ENCODE measurements around the gene CD180. TPM values are rescaled to one million over a fixed set of nuclear protein-coding genes. Genes with fewer than 3 reads are reported as not detected.

CD180 gene
- total and polyA plus RNA-seq, 2 donors (not counting 3 experiments of a cell fraction or from before 2014, with no cell fraction given), result not detected

GRCh38 chr5:67190861-67191260 lies 5.7 kb downstream of the CD180 start:
- Histone ChIP-seq H3K9me1 (replicated peaks; ENCODE audit: control insufficient read depth, extremely low read depth, insufficient read depth, low read length) (no peaks in the 10 kb centered on the region), H3K27ac (ENCODE audit: insufficient read depth, low read depth, low read length) (no peak overlapping the region), H3K79me2 (ENCODE audit: control insufficient read depth, insufficient read depth, low read length) (no peaks in the 10 kb centered on the region), H3K4me1 (ENCODE audit: control insufficient read depth, extremely low read depth, insufficient read depth, low read length) (no peaks in the 10 kb centered on the region), H3K4me2 (ENCODE audit: insufficient read depth, low read length) (no peak overlapping the region), H3K4me3 (replicated peaks in 1 of 3; ENCODE audit: insufficient read depth in 1 of 3, low read depth in 1 of 3, low read length in 3 of 3) (no peak overlapping the region), H3K27me3 (ENCODE audit: control insufficient read depth in 2 of 2, insufficient read depth in 2 of 2, low read length in 2 of 2) (no peaks in the 10 kb centered on the region), H3K9ac (replicated peaks; ENCODE audit: extremely low read depth, insufficient read depth, low read length) (no peak overlapping the region), H3K9me3 (replicated peaks; ENCODE audit: control insufficient read depth, insufficient read depth, low read length) (no peaks in the 10 kb centered on the region), H4K20me1 (replicated peaks; ENCODE audit: control insufficient read depth, extremely low read depth, insufficient read depth, low read length) (no peaks in the 10 kb centered on the region), H2AFZ (ENCODE audit: low read depth, low read length) (no peak overlapping the region), H3K36me3 (ENCODE audit: control insufficient read depth in 2 of 2, extremely low read depth in 1 of 2, insufficient read depth in 2 of 2, low read length in 2 of 2) (no peaks in the 10 kb centered on the region)
- CTCF ChIA-PET, result interaction anchor here (1.0 to 1.1 kb wide), 2 partner anchors 16 to 1062 kb away, joined by 4 to 6 read pairs; no protein-coding TSS in a partner anchor
- BruUV-seq (replicated peaks), result no TSS peak
- DNase-seq (ENCODE audit: low read depth, low spot score), result no peak
- intact Hi-C loops (cut with micrococcal nuclease), result no loop called here
- FAIRE-seq, result no peak
- POLR2A ChIA-PET, result no interaction called here
- dilution Hi-C loops (cut with MboI; ENCODE audit: extremely low pct_ligation_motif_present, low sequenced_read_pairs), result no loop called here
- TF ChIP-seq POLR2A (IDR thresholded peaks at IDR 0.05; ENCODE audit: low read depth, low read length) (no peak), POLR2AphosphoS5 (IDR thresholded peaks at IDR 0.05; ENCODE audit: insufficient read depth, low read depth, low read length) (no peak)

GRCh38 chr5:67190410-67190809 lies 6.2 kb downstream of the CD180 start:
- no peaks in the 10 kb centered on the region for H3K4me1 ChIP-seq (ENCODE audit: control insufficient read depth, extremely low read depth, insufficient read depth, low read length)
- TF ChIP-seq FOS (IDR thresholded peaks at IDR 0.05; ENCODE audit: borderline replicate concordance, insufficient read depth, low read length) (no peak), JUN (IDR thresholded peaks at IDR 0.05; ENCODE audit: borderline replicate concordance, insufficient read depth, insufficient read length, low read depth) (no peak), CTCF (IDR thresholded peaks at IDR 0.05; ENCODE audit: extremely low read depth in 1 of 2, insufficient read depth in 1 of 2, low read depth in 1 of 2, low read length in 2 of 2) (no peak), POLR2A (IDR thresholded peaks at IDR 0.05; ENCODE audit: low read depth, low read length) (no peak), POLR2AphosphoS5 (IDR thresholded peaks at IDR 0.05; ENCODE audit: insufficient read depth, low read depth, low read length) (no peak), MAX (IDR thresholded peaks at IDR 0.05; ENCODE audit: insufficient read depth, insufficient read length) (no peak), MYC (IDR thresholded peaks at IDR 0.05; ENCODE audit: low read depth, low read length) (no peak), EZH2 (IDR thresholded peaks at IDR 0.05; ENCODE audit: borderline replicate concordance, low read depth, low read length, severe bottlenecking) (no peak), GATA2 (IDR thresholded peaks at IDR 0.05; ENCODE audit: insufficient read depth, insufficient read length, low read depth, low read length) (no peak)
- H3K79me2 ChIP-seq (ENCODE audit: control insufficient read depth, insufficient read depth, low read length), result no peaks in the 10 kb centered on the region
- no peak for FAIRE-seq
- dilution Hi-C loops (cut with MboI; ENCODE audit: extremely low pct_ligation_motif_present, low sequenced_read_pairs), result no loop called here
- no peak overlapping the region for H3K4me2 ChIP-seq (ENCODE audit: insufficient read depth, low read length)
- no peak for DNase-seq (ENCODE audit: low read depth, low spot score)
- no peaks in the 10 kb centered on the region for H3K27me3 ChIP-seq (ENCODE audit: control insufficient read depth in 2 of 2, insufficient read depth in 2 of 2, low read length in 2 of 2)
- no peak overlapping the region for H2AFZ ChIP-seq (ENCODE audit: low read depth, low read length)
- no peak overlapping the region for H3K4me3 ChIP-seq (replicated peaks in 1 of 3; ENCODE audit: insufficient read depth in 1 of 3, low read depth in 1 of 3, low read length in 3 of 3)
- H3K36me3 ChIP-seq (ENCODE audit: control insufficient read depth in 2 of 2, extremely low read depth in 1 of 2, insufficient read depth in 2 of 2, low read length in 2 of 2), result no peaks in the 10 kb centered on the region
- H4K20me1 ChIP-seq (replicated peaks; ENCODE audit: control insufficient read depth, extremely low read depth, insufficient read depth, low read length), result no peaks in the 10 kb centered on the region
- H3K27ac ChIP-seq (ENCODE audit: insufficient read depth, low read depth, low read length), result no peak overlapping the region
- no TSS peak for BruUV-seq (replicated peaks)
- H3K9me3 ChIP-seq (replicated peaks; ENCODE audit: control insufficient read depth, insufficient read depth, low read length), result no peaks in the 10 kb centered on the region
- POLR2A ChIA-PET, result no interaction called here
- CTCF ChIA-PET, result no interaction called here
- no peaks in the 10 kb centered on the region for H3K9me1 ChIP-seq (replicated peaks; ENCODE audit: control insufficient read depth, extremely low read depth, insufficient read depth, low read length)
- no peak overlapping the region for H3K9ac ChIP-seq (replicated peaks; ENCODE audit: extremely low read depth, insufficient read depth, low read length)
- intact Hi-C loops (cut with micrococcal nuclease), result no loop called here
